Duodenal mucosa (tissue), 2 donors: Measurements from ENCODE around the gene DCLK3.

Source experiments
- H3K27ac ChIP-seq: one replicate; pipeline ENCODE4 v1.7.0; 2013; ENCODE audit warnings: low read depth, low read length
- H3K27me3 ChIP-seq, 2 donors: one replicate each; pipeline ENCODE4 v1.7.0; 2013; ENCODE audit warnings: low read length in 2 of 2, control low read depth in 1 of 2; ENCODE audit not compliant: insufficient read depth in 2 of 2, control insufficient read depth in 1 of 2
- H3K36me3 ChIP-seq, 2 donors: one replicate each; pipeline ENCODE4 v1.7.0; 2013; ENCODE audit warnings: low read length in 2 of 2, control low read depth in 1 of 2; ENCODE audit not compliant: insufficient read depth in 2 of 2, control insufficient read depth in 1 of 2
- H3K4me1 ChIP-seq, 2 donors: one replicate each; pipeline ENCODE4 v1.7.0; 2013; ENCODE audit warnings: low read length in 2 of 2, control low read depth in 1 of 2; ENCODE audit not compliant: insufficient read depth in 2 of 2, control insufficient read depth in 1 of 2
- H3K4me3 ChIP-seq, 2 donors: one replicate each; pipeline ENCODE4 v1.7.0; 2013; ENCODE audit warnings: low read length in 2 of 2, low read depth in 1 of 2
- H3K9ac ChIP-seq, 2 donors: one replicate each; pipeline ENCODE4 v1.7.0; 2013; ENCODE audit warnings: low read length in 2 of 2, low read depth in 1 of 2
- H3K9me3 ChIP-seq, 2 donors: one replicate each; pipeline ENCODE4 v1.7.0; 2013; ENCODE audit warnings: low read length in 2 of 2, control low read depth in 1 of 2; ENCODE audit not compliant: control insufficient read depth in 1 of 2

Gene DCLK3

DNA sequence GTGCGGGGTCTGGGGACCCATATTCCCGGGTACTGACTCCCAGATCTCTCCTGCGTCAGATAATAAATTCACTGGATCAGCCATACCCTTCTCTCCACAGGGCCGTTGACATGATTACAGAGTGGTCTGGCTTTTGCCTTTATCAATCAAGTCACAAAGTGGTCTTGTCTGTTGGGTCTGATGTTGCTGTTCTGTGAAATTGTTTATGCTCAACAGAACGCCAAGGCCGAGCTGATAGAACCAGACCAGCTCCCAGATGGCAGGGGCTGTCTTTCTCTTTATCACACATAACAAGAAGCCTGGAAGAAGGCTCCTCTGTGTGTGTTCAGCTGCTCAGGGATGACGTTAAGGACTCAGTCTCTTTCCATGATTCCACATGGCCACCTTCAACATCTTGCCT is 751 bp upstream of the DCLK3 start:
- Histone ChIP-seq H3K4me1 (peaks cover 3 to 7% of the 10 kb centered on the region in 2 donors), H3K9me3 (no peaks in the 10 kb centered on the region), H3K27me3 (peaks cover 33 to 45% of the 10 kb centered on the region in 2 donors), H3K9ac (no peak overlapping the region), H3K36me3 (no peaks in the 10 kb centered on the region), H3K4me3 (no peak overlapping the region), H3K27ac (no peak overlapping the region)

DNA sequence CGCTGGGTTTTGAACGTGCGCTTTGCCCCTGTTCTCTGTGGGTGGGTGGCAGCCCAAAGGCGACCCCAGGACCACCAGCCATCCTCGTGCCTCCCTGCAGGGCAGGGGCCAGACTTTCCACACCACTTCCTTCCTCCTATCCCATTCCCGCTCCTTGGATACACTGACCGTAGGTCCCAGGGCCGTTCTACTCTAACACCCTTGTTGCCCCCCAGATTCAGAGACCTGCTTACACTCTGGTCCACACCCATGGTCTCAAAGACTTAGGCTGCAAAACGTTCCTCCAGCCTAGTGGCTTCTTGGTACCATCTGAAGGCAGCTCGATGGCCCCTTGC is 318 bp upstream of the DCLK3 start:
- Histone ChIP-seq H3K4me3 (peak overlapping the region in 1 of 2 donors; percentile 13), H3K27me3 (peaks cover 33 to 45% of the 10 kb centered on the region in 2 donors)

DNA sequence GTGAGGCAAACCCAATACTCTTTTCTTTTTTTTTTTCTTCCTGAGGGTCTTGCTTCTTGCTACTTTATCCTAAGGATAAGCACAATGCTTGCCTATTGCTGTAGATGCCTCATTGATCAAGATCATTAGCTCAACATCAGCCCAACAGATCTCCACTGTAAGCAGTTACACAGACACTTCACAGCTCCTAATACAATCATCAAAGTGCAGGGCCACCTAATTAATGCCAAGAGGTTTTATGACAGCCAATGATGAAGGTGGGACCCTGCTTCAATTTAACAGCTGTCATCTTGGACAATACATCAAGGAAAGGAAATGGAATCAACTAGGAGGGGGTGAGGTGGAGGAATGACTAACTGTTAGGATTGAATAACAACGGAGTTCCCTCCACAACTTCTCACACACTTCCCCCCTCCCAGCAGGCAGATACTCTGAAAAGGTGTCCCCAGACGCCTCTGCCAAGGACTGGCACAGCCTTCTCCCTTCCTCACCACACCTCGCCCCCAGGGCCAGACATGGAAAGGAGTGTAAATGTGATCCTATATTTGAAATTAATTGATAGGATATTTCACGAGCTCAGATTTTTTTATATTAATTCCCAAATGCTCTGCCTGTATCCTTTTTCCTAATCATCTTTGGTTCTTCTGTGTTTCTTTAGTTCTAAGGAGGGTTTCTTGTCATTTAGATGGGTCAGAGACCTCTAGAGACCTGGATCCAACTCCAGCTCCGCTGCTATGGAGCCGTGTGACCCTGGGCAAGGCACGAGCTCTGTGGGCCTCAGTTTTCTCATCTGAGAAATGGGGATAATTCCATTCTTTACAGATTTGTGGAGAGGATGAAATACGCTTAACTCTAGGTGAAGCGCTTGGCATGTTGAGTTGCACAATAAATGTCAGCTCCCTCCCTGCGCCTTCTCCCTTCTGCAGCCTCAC is 1.2 kb downstream of the DCLK3 start:
- H3K27me3 ChIP-seq: peaks cover 33 to 45% of the 10 kb centered on the region in 2 donors
- H3K27ac ChIP-seq: no peak overlapping the region
- no peak overlapping the region for H3K9ac ChIP-seq
- H3K4me1 ChIP-seq: peaks cover 0 to 3% of the 10 kb centered on the region in 2 donors
- H3K9me3 ChIP-seq: no peaks in the 10 kb centered on the region
- H3K4me3 ChIP-seq: peak overlapping the region; percentile 46 to 48
- no peaks in the 10 kb centered on the region for H3K36me3 ChIP-seq

More for the DNA sequence above, 318 bp upstream of the DCLK3 start:
- H3K9me3 ChIP-seq: no peaks in the 10 kb centered on the region
- H3K9ac ChIP-seq: no peak overlapping the region
- H3K27ac ChIP-seq: no peak overlapping the region
- H3K36me3 ChIP-seq: no peaks in the 10 kb centered on the region
- H3K4me1 ChIP-seq: peaks cover 3 to 7% of the 10 kb centered on the region in 2 donors

DNA sequence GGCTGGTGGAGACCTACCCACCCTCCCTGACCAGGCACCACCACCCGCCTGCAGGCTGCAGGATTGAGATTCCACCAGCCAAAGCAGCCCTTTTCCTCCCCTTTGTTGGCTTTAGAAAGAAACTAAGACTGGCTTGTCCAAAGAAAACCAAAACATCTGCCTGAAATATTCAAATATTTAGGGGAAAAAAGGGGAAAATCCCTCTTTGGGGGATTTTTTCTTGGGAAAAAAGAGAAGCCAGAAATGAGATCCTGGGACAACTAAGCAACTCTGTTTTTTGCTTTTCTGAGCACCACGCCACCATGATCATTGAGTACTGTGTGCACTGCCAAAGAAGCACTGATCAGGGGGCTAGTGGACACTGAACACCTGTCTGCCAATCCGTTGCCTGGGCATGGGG is 2.6 kb downstream of the DCLK3 start:
- Histone ChIP-seq H3K4me1 (peaks cover 0 to 3% of the 10 kb centered on the region in 2 donors), H3K27ac (no peak overlapping the region), H3K36me3 (no peaks in the 10 kb centered on the region), H3K27me3 (peaks cover 33 to 45% of the 10 kb centered on the region in 2 donors), H3K4me3 (no peak overlapping the region), H3K9me3 (no peaks in the 10 kb centered on the region), H3K9ac (no peak overlapping the region)

- no peaks in the 10 kb centered on the region for H3K4me1 ChIP-seq
- no peaks in the 10 kb centered on the region for H3K36me3 ChIP-seq
- peaks cover under 1 to 6% of the 10 kb centered on the region in 2 donors for H3K27me3 ChIP-seq
- no peak overlapping the region for H3K27ac ChIP-seq
- no peak overlapping the region for H3K4me3 ChIP-seq
- no peak overlapping the region for H3K9ac ChIP-seq
- H3K9me3 ChIP-seq: no peaks in the 10 kb centered on the region
Observed at GRCh38 chr3:36756269-36756668, 8.1 kb downstream of the DCLK3 start.

DNA sequence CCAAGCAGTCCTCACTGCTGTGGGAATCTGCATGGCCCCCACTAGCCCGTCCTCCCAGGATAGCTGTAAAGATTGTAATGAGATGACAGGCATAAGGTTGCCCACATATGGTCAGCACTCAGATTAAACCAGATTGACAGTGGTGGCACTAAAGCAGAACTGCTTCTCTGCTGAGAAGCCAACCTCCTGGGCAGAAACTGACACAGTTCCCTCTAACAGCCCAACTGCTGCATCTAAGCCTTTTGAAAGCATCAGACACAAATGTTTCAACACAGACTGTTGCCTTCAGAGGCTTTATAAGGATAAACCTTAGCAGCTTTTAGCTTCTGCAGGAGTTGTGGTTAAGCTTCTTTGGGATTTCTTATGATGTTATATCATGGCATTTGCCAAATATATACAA is 13.0 kb downstream of the DCLK3 start:
- Histone ChIP-seq H3K9me3 (no peaks in the 10 kb centered on the region), H3K4me3 (no peak overlapping the region), H3K27me3 (peaks cover 0 to 5% of the 10 kb centered on the region in 2 donors), H3K36me3 (no peaks in the 10 kb centered on the region), H3K27ac (no peak overlapping the region), H3K4me1 (peaks cover 5% of the 10 kb centered on the region in 2 donors), H3K9ac (no peak overlapping the region)

- H3K36me3 ChIP-seq: no peaks in the 10 kb centered on the region
- H3K9ac ChIP-seq: no peak overlapping the region
- H3K4me1 ChIP-seq: peaks cover 6 to 9% of the 10 kb centered on the region in 2 donors
- H3K27ac ChIP-seq: no peak overlapping the region
- H3K27me3 ChIP-seq: no peaks in the 10 kb centered on the region
- no peaks in the 10 kb centered on the region for H3K9me3 ChIP-seq
- H3K4me3 ChIP-seq: no peak overlapping the region
Observed at GRCh38 chr3:36750737-36751136, 13.6 kb downstream of the DCLK3 start.

DNA sequence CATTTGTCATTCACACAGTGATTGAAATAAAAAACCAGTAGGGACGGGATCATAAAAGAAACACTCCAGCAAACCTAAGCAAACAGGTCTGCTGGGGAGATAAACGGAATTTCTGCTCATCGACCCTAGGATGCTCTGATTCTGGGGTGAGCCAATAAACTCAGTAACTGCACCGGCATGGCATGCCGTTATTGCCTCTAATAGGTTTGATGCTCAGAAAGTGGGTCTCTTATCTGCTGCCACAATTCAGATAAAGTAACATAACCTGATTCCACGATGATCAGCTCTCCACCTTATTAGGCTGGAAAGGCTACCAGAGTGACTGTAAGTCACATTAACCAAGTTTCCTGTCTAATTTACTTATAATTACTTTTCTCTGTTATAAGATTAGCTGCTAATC is 19.6 kb downstream of the DCLK3 start:
- H3K4me1 ChIP-seq: peaks cover 6 to 9% of the 10 kb centered on the region in 2 donors
- no peak overlapping the region for H3K27ac ChIP-seq
- H3K9me3 ChIP-seq: no peaks in the 10 kb centered on the region
- H3K27me3 ChIP-seq: no peaks in the 10 kb centered on the region
- H3K4me3 ChIP-seq: no peak overlapping the region
- no peaks in the 10 kb centered on the region for H3K36me3 ChIP-seq
- H3K9ac ChIP-seq: no peak overlapping the region

- Histone ChIP-seq H3K27ac (no peak overlapping the region), H3K9ac (no peak overlapping the region), H3K36me3 (no peaks in the 10 kb centered on the region), H3K4me3 (no peak overlapping the region), H3K27me3 (no peaks in the 10 kb centered on the region), H3K9me3 (no peaks in the 10 kb centered on the region), H3K4me1 (peaks cover 6 to 9% of the 10 kb centered on the region in 2 donors)
Observed at GRCh38 chr3:36743826-36744225, 20.5 kb downstream of the DCLK3 start.

GRCh38 chr3:36741285-36741684 is 23.1 kb downstream of the DCLK3 start:
- no peaks in the 10 kb centered on the region for H3K9me3 ChIP-seq
- H3K4me3 ChIP-seq: no peak overlapping the region
- no peaks in the 10 kb centered on the region for H3K36me3 ChIP-seq
- H3K9ac ChIP-seq: no peak overlapping the region
- peaks cover under 1 to 4% of the 10 kb centered on the region in 2 donors for H3K4me1 ChIP-seq
- no peak overlapping the region for H3K27ac ChIP-seq
- no peaks in the 10 kb centered on the region for H3K27me3 ChIP-seq
